Heart left ventricle (tissue), 16 donors: Measurements from ENCODE around the gene ANKRD44. TPM values are rescaled to one million over a fixed set of nuclear protein-coding genes. Genes with fewer than 3 reads are reported as not detected.

Experiments used
- ATAC-seq, 4 donors: fragments of 200-7000 bp; cut with Tn5 transposase; one replicate each; pipeline ENCODE4 v1.9.1; 2020 to 2022; ENCODE audit warnings: moderate library complexity in 4 of 4, mild to moderate bottlenecking in 3 of 4, moderate number of reproducible peaks in 1 of 4
- DNase-seq, 5 donors: peaks; one replicate each; pipeline ENCODE4 v3.0.0-alpha.2; 2020
- H3K27ac ChIP-seq, 12 donors: fragments of 200-600 bp; sonication (generic) in 4 of 12; one replicate each; pipeline versions ENCODE4 v1.5.0 to v1.8.0; 2016 to 2022; ENCODE audit warnings: mild to moderate bottlenecking in 2 of 12
- H3K27me3 ChIP-seq, 9 donors: fragments of 200-600 bp; sonication (generic) in 2 of 9; one replicate each; pipeline versions ENCODE4 v1.5.1 to v1.8.0; 2016 to 2022; ENCODE audit warnings: mild to moderate bottlenecking in 3 of 9
- H3K36me3 ChIP-seq, 9 donors: fragments of 200-600 bp; sonication (generic) in 2 of 9; one replicate each; pipeline versions ENCODE4 v1.5.0 to v1.8.0; 2018 to 2022; ENCODE audit warnings: mild to moderate bottlenecking in 2 of 9
- H3K4me1 ChIP-seq, 12 donors: fragments of 200-600 bp; sonication (generic) in 4 of 12; one replicate each; pipeline versions ENCODE4 v1.5.0 to v1.8.0; 2016 to 2022; ENCODE audit warnings: mild to moderate bottlenecking in 3 of 12
- H3K4me3 ChIP-seq, 12 donors: fragments of 200-600 bp; sonication (generic) in 4 of 12; one replicate each; pipeline versions ENCODE4 v1.5.0 to v1.8.0; 2017 to 2022; ENCODE audit warnings: mild to moderate bottlenecking in 9 of 12, moderate library complexity in 4 of 12
- H3K9me3 ChIP-seq, 12 donors: fragments of 200-600 bp; sonication (generic) in 4 of 12; one replicate each; pipeline versions ENCODE4 v1.5.0 to v1.8.0; 2016 to 2022; ENCODE audit warnings: mild to moderate bottlenecking in 1 of 12
- POLR2A ChIP-seq, 2 donors: fragments of 450-650 bp; IDR thresholded peaks; one replicate each; pipeline ENCODE4 v1.6.1; 2017; ENCODE audit warnings: antibody characterized with exemption in 2 of 2, mild to moderate bottlenecking in 2 of 2, moderate library complexity in 2 of 2
- WGBS, 4 donors: extraction: QIAGEN DNeasy Blood & Tissue Kit in 2 of 4; methylation state at CpG; one replicate each; pipeline versions ENCODE4 v1.1.5 to v1.1.7; 2013 to 2018; 5-methylcytosine and 5-hydroxymethylcytosine counted together
- intact Hi-C, 10 donors: fragments of 100-400 bp; cut with DNase I; formaldehyde crosslinking; loops; one replicate each; pipeline versions ENCODE4 v1.11.1 to v1.14.2; 2022
- polyA plus RNA-seq, 2 donors: library from polyadenylated mRNA; stranded (reverse); fragments of 200-250 nt; gene quantifications; one replicate each; pipeline ENCODE4 v1.2.3, GENCODE V29; 2013
- total RNA-seq, 9 donors: library from RNA; depleted of rRNA in 2 of 9; stranded (reverse); fragments of >200 nt in 2 of 9; fragmentation: NEBNext Ultra II Directional in 3 of 9; extraction: Animal tissue kit (Norgen Biotek cat#: 25700) in 3 of 9; gene quantifications; one replicate each; pipeline versions ENCODE4 v1.1.0 to v1.2.4, GENCODE V29; 2016 to 2023
- TF ChIP-seq, protein P1 (sequence below), 12 donors: fragments of 200-600 bp; sonication (generic) in 4 of 12; IDR thresholded peaks; one replicate each; pipeline versions ENCODE4 v1.5.0 to v1.8.0; 2018 to 2022; ENCODE audit warnings: antibody characterized with exemption in 12 of 12, mild to moderate bottlenecking in 5 of 12
- donor health status: ischemic (EF 13 %, LVEDD 7.1; RV severe dilation, severe dysfunction).
- donor health status: healthy with polysubstance abuse.
- donor health status: DM: no; HTN: yes; CAD: no.
- donor health status: DM: no; HTN: no; CAD: no.
- donor health status: ischemic (EF 25% LVEDD 6.9; RV normal size, moderate dysfunction).
- donor health status: ischemic (EF 25% LVEDD 5.7; RV mildly dilated, moderate dysfunction).
- donor health status: healthy.
- donor health status: DM: yes; HTN: yes; CAD: no.
- donor health status: ischemic (EF 35%, LVEDD 5.7; RV mildly dilated, moderate dysfunction).
- donor health status: nonischemic (EF 11% LVEDD 7.7; RV severe dilation, severe dysfunction).
- donor health status: DM: yes; HTN: yes; CAD: no.
- donor health status: PGD.
- donor health status: ischemic (EF 29% LVEDD 5.4; RV normal size, mild dysfunction).
- donor health status: nonischemic (EF 23%, LVEDD 6.1; RV moderate dilation, normal function).

Gene ANKRD44
- total and polyA plus RNA-seq, 11 donors: 2.4 to 30.6 (median 8.4) TPM

GRCh38 chr2:197077336-197077735 lies 233.2 kb downstream of the ANKRD44 start:
- H3K9me3 ChIP-seq: no peaks in the 10 kb centered on the region
- no peak for TF ChIP-seq POLR2A (IDR thresholded peaks at IDR 0.05)
- TF ChIP-seq, protein P1, sequence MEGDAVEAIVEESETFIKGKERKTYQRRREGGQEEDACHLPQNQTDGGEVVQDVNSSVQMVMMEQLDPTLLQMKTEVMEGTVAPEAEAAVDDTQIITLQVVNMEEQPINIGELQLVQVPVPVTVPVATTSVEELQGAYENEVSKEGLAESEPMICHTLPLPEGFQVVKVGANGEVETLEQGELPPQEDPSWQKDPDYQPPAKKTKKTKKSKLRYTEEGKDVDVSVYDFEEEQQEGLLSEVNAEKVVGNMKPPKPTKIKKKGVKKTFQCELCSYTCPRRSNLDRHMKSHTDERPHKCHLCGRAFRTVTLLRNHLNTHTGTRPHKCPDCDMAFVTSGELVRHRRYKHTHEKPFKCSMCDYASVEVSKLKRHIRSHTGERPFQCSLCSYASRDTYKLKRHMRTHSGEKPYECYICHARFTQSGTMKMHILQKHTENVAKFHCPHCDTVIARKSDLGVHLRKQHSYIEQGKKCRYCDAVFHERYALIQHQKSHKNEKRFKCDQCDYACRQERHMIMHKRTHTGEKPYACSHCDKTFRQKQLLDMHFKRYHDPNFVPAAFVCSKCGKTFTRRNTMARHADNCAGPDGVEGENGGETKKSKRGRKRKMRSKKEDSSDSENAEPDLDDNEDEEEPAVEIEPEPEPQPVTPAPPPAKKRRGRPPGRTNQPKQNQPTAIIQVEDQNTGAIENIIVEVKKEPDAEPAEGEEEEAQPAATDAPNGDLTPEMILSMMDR (IDR thresholded peaks at IDR 0.05): no peak
- DNase-seq (no peak), ATAC-seq (no peak)
- no peaks in the 10 kb centered on the region for H3K27me3 ChIP-seq
- H3K4me1 ChIP-seq: peaks cover 0 to 41% (median 18%) of the 10 kb centered on the region in 12 donors
- 30 to 54% (median 37%) methylated on average over 2 of the region's 2 CpGs for WGBS, 4 donors
- H3K4me3 ChIP-seq: no peak overlapping the region
- H3K36me3 ChIP-seq: peaks cover 0 to 55% (median 3%) of the 10 kb centered on the region in 9 donors
- intact Hi-C loops: no loop called here
- peak overlapping the region in 2 of 12 donors; percentile 23 to 27 for H3K27ac ChIP-seq

DNA sequence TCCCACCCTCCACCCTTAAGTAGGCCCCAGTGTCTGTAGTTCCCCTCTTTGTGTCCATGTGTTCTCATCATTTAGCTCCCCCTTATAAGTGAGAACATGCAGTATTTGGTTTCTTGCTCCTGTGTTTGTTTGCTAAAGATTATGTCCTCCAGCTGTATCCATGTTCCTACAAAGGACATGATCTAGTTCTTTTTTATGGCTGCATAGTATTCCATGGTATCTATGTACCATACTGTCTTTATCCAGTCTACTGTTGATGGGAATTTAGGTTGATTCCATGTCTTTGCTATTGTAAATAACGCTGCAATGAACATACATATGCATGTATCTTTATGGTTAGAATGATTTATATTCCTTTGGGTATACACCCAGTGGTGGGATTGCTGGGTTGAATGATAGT lies 233.9 kb downstream of the ANKRD44 start:
- ATAC-seq (no peak), DNase-seq (no peak)
- intact Hi-C loops: no loop called here
- Histone ChIP-seq H3K4me1 (peaks cover 0 to 39% (median 18%) of the 10 kb centered on the region in 12 donors), H3K27me3 (no peaks in the 10 kb centered on the region), H3K4me3 (no peak overlapping the region), H3K36me3 (peaks cover 0 to 51% (median 0%) of the 10 kb centered on the region in 9 donors), H3K9me3 (no peaks in the 10 kb centered on the region), H3K27ac (no peak overlapping the region)
- 0 to 2% (median 0%) methylated on average over 1 of the region's 1 CpG for WGBS, 4 donors
- no peak for TF ChIP-seq POLR2A (IDR thresholded peaks at IDR 0.05)

- no peaks in the 10 kb centered on the region for H3K9me3 ChIP-seq
- H3K27me3 ChIP-seq: no peaks in the 10 kb centered on the region
- TF ChIP-seq, protein P1 (IDR thresholded peaks at IDR 0.05): peak in 6 of 12 donors; percentile 10 to 30 (median 23)
- no peak for TF ChIP-seq POLR2A (IDR thresholded peaks at IDR 0.05)
- intact Hi-C loops: no loop called here
- no peak overlapping the region for H3K4me3 ChIP-seq
- H3K4me1 ChIP-seq: peaks cover 0 to 39% (median 17%) of the 10 kb centered on the region in 12 donors
- H3K27ac ChIP-seq: no peak overlapping the region
- DNase-seq (no peak), ATAC-seq (no peak)
- H3K36me3 ChIP-seq: peaks cover 0 to 43% (median 0%) of the 10 kb centered on the region in 9 donors
- 85 to 93% (median 89%) methylated on average over 7 of the region's 7 CpGs for WGBS, 4 donors
Measured at GRCh38 chr2:197075754-197076337, 234.7 kb downstream of the ANKRD44 start.

- peaks cover 0 to 36% (median 13%) of the 10 kb centered on the region in 12 donors for H3K4me1 ChIP-seq
- H3K27ac ChIP-seq: no peak overlapping the region
- no peak overlapping the region for H3K4me3 ChIP-seq
- intact Hi-C loops: no loop called here
- no peaks in the 10 kb centered on the region for H3K9me3 ChIP-seq
- ATAC-seq: no peak
- 87 to 95% (median 92%) methylated on average over 2 of the region's 2 CpGs for WGBS, 4 donors
- H3K27me3 ChIP-seq: no peaks in the 10 kb centered on the region
- no peak for DNase-seq
- peaks cover 0 to 42% (median 0%) of the 10 kb centered on the region in 9 donors for H3K36me3 ChIP-seq
- TF ChIP-seq, protein P1 (IDR thresholded peaks at IDR 0.05): no peak
Measured at GRCh38 chr2:197075281-197075680, 235.3 kb downstream of the ANKRD44 start.
